ENCODE results near the gene TENM4. TPM values are rescaled to one million over a fixed set of nuclear protein-coding genes. Genes with fewer than 3 reads are reported as not detected.

Gene TENM4
- total RNA-seq, 1 donor from 2014 or later: 3.8 TPM

GRCh38 chr11:79436919-79437277 lies 3.9 kb downstream of the TENM4 start:
- TF ChIP-seq CTCF (IDR thresholded peaks at IDR 0.05): no peak
- Mint-ChIP-seq H3K4me3 (ENCODE audit: unreplicated experiment) (peak overlapping the region; percentile 75), H3K27me3 (ENCODE audit: low read depth) (peaks cover 11% of the 10 kb centered on the region), H3K36me3 (ENCODE audit: low read depth) (no peaks in the 10 kb centered on the region), H3K27ac (ENCODE audit: unreplicated experiment) (no peak overlapping the region), H3K9me3 (ENCODE audit: low read depth) (no peaks in the 10 kb centered on the region), H3K4me1 (ENCODE audit: low read depth) (peaks cover 40% of the 10 kb centered on the region)
- no peak for DNase-seq (ENCODE audit: low spot score)

- Mint-ChIP-seq H3K9me3 (ENCODE audit: low read depth) (no peaks in the 10 kb centered on the region), H3K27ac (ENCODE audit: unreplicated experiment) (no peak overlapping the region), H3K4me1 (ENCODE audit: low read depth) (peaks cover 32% of the 10 kb centered on the region), H3K36me3 (ENCODE audit: low read depth) (no peaks in the 10 kb centered on the region), H3K4me3 (ENCODE audit: unreplicated experiment) (no peak overlapping the region), H3K27me3 (ENCODE audit: low read depth) (peaks cover 11% of the 10 kb centered on the region)
- TF ChIP-seq CTCF (IDR thresholded peaks at IDR 0.05): no peak
- no peak for DNase-seq (ENCODE audit: low spot score)
Measured at GRCh38 chr11:79434283-79434682, 6.5 kb downstream of the TENM4 start.

GRCh38 chr11:79432138-79432537 lies 8.7 kb downstream of the TENM4 start:
- Mint-ChIP-seq H3K36me3 (ENCODE audit: low read depth) (no peaks in the 10 kb centered on the region), H3K4me1 (ENCODE audit: low read depth) (peaks cover 18% of the 10 kb centered on the region), H3K27ac (ENCODE audit: unreplicated experiment) (no peak overlapping the region), H3K4me3 (ENCODE audit: unreplicated experiment) (no peak overlapping the region), H3K27me3 (ENCODE audit: low read depth) (peaks cover 7% of the 10 kb centered on the region), H3K9me3 (ENCODE audit: low read depth) (no peaks in the 10 kb centered on the region)
- DNase-seq (ENCODE audit: low spot score): no peak
- TF ChIP-seq CTCF (IDR thresholded peaks at IDR 0.05): no peak

- H3K4me1 Mint-ChIP-seq (ENCODE audit: low read depth): peaks cover 12% of the 10 kb centered on the region
- H3K4me3 Mint-ChIP-seq (ENCODE audit: unreplicated experiment): no peak overlapping the region
- no peaks in the 10 kb centered on the region for H3K9me3 Mint-ChIP-seq (ENCODE audit: low read depth)
- H3K27ac Mint-ChIP-seq (ENCODE audit: unreplicated experiment): no peak overlapping the region
- no peaks in the 10 kb centered on the region for H3K36me3 Mint-ChIP-seq (ENCODE audit: low read depth)
- no peak for TF ChIP-seq CTCF (IDR thresholded peaks at IDR 0.05)
- H3K27me3 Mint-ChIP-seq (ENCODE audit: low read depth): peaks cover 5% of the 10 kb centered on the region
- no peak for DNase-seq (ENCODE audit: low spot score)
Measured at GRCh38 chr11:79431535-79431934, 9.3 kb downstream of the TENM4 start.

- H3K9me3 Mint-ChIP-seq (ENCODE audit: low read depth): no peaks in the 10 kb centered on the region
- H3K4me3 Mint-ChIP-seq (ENCODE audit: unreplicated experiment): no peak overlapping the region
- no peaks in the 10 kb centered on the region for H3K36me3 Mint-ChIP-seq (ENCODE audit: low read depth)
- H3K4me1 Mint-ChIP-seq (ENCODE audit: low read depth): peaks cover 11% of the 10 kb centered on the region
- no peak for TF ChIP-seq CTCF (IDR thresholded peaks at IDR 0.05)
- DNase-seq (ENCODE audit: low spot score): no peak
- no peak overlapping the region for H3K27ac Mint-ChIP-seq (ENCODE audit: unreplicated experiment)
- H3K27me3 Mint-ChIP-seq (ENCODE audit: low read depth): no peaks in the 10 kb centered on the region
Measured at GRCh38 chr11:79430280-79430679, 10.6 kb downstream of the TENM4 start.

All from chondrocyte (in vitro differentiated cells).